Eye (tissue), 1 donor: ENCODE results near the gene IL18R1.
A peak's percentile ranks its signal among the peaks of the same experiment; 100 is the strongest.

Source experiments
- DNase-seq: peaks from one replicate; pipeline ENCODE4 v3.0.0-alpha.2; 2015

IL18R1 gene

DNA sequence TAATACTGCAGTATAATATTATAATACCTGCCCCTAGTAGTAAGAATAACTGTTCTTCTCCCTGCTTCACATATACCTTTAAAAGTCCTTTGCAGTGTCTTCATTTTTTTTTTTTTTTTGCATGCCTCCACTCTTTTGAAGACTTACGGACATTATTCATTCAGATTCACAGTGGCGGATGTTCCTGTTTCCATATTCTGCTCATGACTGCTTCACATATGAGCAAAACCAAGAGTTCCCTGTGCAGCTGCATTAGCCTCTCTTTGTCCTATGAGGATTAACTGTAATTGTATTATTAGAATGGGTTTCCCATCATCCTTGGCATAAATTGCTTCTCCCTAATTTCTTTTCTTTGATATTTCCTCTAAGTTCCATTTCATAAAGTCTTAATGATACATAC lies 80.1 kb downstream of the IL18R1 start:
- no peak for DNase-seq

DNA sequence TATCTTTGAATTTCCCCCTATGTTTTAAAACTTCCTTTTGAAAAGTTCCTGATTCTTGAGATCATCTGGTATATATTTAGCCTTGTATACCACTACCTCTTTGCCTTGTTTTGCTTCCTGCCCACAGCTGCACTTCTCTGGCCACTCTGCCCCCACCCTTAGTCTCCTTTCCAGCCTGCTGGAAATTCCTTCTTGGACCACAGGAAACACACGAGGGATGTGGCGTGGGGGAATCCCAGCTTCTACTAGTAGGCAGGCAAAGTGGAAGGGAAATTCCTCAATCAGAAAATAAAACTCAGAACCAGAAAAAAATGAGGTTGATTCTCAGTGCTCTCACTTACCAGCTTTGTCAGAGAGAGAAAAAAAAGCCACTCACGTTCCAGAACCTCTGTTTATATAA lies 80.7 kb downstream of the IL18R1 start:
- DNase-seq, result no peak

DNA sequence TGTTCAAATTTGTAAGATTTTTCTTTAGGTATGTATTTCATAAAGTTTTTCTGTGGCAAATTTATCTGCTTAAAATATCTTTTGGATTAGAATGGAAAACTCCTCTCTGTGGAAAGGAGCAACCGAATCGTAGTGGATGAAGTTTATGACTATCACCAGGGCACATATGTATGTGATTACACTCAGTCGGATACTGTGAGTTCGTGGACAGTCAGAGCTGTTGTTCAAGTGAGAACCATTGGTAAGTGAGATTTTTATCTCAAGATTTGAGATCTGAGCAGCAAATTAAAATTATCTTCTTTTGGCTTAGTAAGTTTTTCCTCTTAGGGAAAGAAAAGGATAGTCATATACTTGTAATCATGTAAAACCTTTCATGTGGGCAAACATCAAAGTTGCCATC lies 81.5 kb downstream of the IL18R1 start:
- DNase-seq, result no peak

DNA sequence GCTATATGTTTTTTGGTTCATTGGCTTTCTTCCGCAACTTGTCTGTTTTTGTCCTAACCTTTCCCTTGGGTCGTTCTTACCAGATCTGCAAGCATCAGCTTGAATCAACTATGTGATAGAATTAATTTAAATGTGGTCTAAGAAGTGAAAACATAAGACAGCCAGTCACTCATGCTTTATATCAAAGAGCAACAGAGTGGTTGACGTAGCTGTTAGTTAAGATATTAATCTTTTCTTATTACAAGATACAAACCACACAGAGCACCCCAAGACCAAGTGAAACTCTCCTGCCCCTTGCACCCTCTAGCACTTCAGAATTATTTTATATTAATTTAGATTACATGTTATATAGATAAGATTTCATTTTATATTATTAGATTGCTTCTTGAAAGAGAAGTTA lies 82.5 kb downstream of the IL18R1 start:
- DNase-seq, result no peak

DNA sequence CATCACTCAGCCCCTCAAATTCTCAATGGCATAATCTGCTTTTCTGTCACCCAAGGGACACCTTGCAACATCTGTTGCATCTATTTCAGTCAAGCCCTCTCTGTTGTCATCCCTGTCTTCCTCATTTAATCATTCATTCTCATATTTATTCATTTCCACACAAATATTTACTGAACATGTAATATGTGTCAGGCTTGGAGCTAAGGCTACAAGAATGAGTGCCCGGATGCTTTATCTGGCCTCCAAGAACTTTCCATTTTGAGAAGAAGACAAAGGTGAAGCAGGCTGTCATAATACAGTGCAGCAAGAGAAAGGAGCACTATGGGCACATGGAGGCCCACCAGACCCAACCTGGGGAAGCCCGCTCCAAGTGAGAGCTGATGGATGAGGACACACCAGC lies 83.0 kb downstream of the IL18R1 start:
- DNase-seq, result no peak

DNA sequence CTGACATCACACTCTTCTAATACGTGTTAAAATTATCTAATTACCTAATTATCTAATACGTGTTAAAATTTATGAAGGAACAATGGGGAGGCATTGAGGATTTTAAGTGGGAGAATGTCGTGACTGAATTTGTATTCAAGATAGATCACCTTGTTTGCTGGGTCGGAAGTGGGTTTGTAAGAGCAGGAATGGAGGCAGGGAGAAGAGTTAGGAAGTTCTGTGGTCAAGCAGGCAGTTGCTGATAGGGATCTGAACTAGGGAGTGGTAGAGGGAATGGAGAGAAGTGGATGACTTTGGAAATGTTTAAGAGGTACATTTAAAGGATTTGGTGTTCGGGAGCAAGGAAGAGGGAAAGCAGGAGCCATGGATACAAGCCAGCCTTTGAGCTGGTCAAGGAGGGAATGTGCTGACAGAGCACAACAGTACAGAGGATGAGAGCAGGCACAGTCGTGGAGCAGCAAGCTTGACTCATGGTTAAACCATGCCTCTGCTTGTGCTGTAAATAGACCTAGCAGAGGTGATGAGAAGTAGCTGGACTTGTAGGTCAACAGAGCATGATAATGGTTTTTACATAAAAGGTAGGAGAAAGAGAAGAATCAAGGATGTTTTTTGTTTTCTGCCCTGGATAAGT lies 83.6 kb downstream of the IL18R1 start:
- no peak for DNase-seq

DNA sequence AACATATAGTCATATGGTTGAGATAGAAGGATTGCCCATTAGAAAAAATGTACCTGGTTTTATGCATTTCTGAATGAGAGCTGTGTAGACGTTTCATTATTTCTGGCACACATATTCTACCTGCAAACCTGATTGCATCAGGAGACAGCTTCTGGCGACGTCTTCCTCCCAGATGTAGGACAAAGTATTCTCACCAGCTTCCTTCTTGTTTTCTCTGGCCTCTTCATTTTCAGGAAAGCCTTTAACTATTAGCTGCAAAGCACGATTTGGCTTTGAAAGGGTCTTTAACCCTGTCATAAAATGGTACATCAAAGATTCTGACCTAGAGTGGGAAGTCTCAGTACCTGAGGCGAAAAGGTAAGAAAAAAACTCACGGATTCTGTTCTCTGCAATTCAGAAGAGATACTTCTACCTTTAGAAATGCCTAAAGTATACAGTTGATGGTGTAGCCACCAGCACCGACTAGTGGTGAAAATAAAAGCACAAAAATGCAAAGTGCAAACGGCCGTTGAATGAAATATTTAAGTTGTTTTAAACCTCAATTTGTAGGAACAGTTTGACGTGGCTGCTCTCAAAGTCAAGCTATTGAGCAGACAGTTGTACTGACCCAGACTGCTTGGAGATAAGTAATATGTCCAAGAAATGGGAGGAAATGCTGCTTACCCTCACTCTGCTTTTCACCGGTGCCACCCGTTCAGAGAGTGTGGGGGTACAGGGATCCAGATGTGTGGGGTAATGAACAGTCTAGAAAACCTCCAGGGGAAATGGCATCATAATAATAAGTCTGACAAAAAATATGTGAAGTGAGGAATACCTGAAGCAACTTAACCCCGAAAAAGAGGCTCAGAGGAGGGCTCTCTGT lies 87.6 kb downstream of the IL18R1 start:
- peak; percentile 61 for DNase-seq

DNA sequence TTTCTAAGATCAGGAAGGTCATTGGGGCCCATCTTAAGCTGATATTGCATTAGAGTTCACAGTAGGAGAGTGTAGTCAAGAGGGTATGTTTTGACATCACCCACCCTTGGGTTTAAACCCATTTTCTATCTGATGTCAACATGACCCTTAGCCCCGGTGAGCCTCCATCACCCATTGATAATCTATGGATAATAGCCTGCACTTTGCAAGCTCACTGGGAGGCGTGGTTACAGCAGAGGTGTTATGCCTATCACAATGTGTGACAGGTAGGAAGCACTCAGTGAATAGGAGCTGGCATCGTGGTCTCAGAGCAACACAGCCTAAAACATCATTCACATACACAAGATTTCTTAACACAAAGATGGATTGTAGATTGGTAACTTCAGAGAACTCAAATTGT lies 88.6 kb downstream of the IL18R1 start:
- DNase-seq, result no peak

DNA sequence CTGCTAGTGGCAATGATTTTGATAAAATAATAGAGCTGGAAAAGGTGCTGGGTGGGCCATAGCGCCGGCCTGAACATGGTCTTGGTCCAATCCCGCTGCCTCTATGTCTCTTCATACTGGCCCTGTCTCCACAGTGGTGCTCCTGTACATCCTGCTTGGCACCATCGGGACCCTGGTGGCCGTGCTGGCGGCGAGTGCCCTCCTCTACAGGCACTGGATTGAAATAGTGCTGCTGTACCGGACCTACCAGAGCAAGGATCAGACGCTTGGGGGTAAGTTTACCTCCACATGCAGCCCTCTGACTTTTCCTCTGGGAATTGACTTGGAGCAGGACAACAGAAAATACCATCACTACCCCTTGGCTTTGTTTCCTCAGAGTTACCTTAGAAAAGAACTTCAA lies 91.3 kb downstream of the IL18R1 start:
- no peak for DNase-seq
